SK-N-SH (cell line): ENCODE measurements around the gene RSRC1.
"Not testable (repeated sequence)": the region's sequence is repeated elsewhere in the genome, so short reads cannot be mapped to it uniquely, and the experiment has no call there.

Experiments
- CHD2 ChIP-seq: fragments of 150-350 bp; IDR thresholded peaks from 2 replicates; pipeline ENCODE4 v1.6.1; 2018; ENCODE audit warnings: low read length; ENCODE audit not compliant: partially characterized antibody
- CTCF ChIP-seq: fragments of 200-600 bp; sonication (generic); IDR thresholded peaks from 2 replicates; pipeline ENCODE4 v1.6.1; 2017; ENCODE audit warnings: antibody characterized with exemption, mild to moderate bottlenecking, moderate library complexity
- FOXJ3 ChIP-seq: sonication (generic); formaldehyde crosslinking; IDR thresholded peaks from 2 replicates; pipeline ENCODE4 v1.5.1; 2020; ENCODE audit warnings: mild to moderate bottlenecking, missing genetic modification reagents
- MAX ChIP-seq: IDR thresholded peaks from 2 replicates; pipeline ENCODE4 v1.4.0; 2012; ENCODE audit warnings: low read depth
- POLR2AphosphoS5 ChIP-seq: IDR thresholded peaks from 2 replicates; pipeline ENCODE4 v1.6.1; 2012; ENCODE audit warnings: low read depth, low read length
- RCOR1 ChIP-seq: fragments of 150-350 bp; IDR thresholded peaks from 2 replicates; pipeline ENCODE4 v1.6.1; 2017; ENCODE audit warnings: antibody characterized with exemption, low read length
- REST ChIP-seq: IDR thresholded peaks from 2 replicates; pipeline ENCODE4 v1.6.1; 2012; ENCODE audit warnings: mild to moderate bottlenecking, low read depth, low read length, moderate library complexity
- SMC3 ChIP-seq: IDR thresholded peaks from 2 replicates; pipeline ENCODE4 v1.6.1; 2012; ENCODE audit warnings: low read depth, low read length, improper control_type of control experiment
- USF1 ChIP-seq: IDR thresholded peaks from 2 replicates; pipeline ENCODE4 v1.4.0; 2012; ENCODE audit warnings: low read depth, borderline replicate concordance
- USF2 ChIP-seq: fragments of 150-350 bp; IDR thresholded peaks from 2 replicates; pipeline ENCODE4 v1.6.1; 2017; ENCODE audit warnings: antibody characterized with exemption, low read length, low read depth, borderline replicate concordance
- YY1 ChIP-seq: IDR thresholded peaks from 2 replicates; pipeline ENCODE4 v1.4.0; 2012; ENCODE audit warnings: low read depth, mild to moderate bottlenecking

GRCh38 chr3:158329696-158330441, 220.0 kb downstream of the RSRC1 start:
- not testable (repeated sequence) for TF ChIP-seq CTCF, USF1, USF2, REST, POLR2AphosphoS5, RCOR1, YY1, CHD2, SMC3, FOXJ3, MAX
